ENCODE results near the gene TLR1. TPM values are rescaled to one million over a fixed set of nuclear protein-coding genes. Genes with fewer than 3 reads are reported as not detected.

TLR1 gene, protein sequence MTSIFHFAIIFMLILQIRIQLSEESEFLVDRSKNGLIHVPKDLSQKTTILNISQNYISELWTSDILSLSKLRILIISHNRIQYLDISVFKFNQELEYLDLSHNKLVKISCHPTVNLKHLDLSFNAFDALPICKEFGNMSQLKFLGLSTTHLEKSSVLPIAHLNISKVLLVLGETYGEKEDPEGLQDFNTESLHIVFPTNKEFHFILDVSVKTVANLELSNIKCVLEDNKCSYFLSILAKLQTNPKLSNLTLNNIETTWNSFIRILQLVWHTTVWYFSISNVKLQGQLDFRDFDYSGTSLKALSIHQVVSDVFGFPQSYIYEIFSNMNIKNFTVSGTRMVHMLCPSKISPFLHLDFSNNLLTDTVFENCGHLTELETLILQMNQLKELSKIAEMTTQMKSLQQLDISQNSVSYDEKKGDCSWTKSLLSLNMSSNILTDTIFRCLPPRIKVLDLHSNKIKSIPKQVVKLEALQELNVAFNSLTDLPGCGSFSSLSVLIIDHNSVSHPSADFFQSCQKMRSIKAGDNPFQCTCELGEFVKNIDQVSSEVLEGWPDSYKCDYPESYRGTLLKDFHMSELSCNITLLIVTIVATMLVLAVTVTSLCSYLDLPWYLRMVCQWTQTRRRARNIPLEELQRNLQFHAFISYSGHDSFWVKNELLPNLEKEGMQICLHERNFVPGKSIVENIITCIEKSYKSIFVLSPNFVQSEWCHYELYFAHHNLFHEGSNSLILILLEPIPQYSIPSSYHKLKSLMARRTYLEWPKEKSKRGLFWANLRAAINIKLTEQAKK
- polyA plus RNA-seq (ENCODE audit: insufficient read length in 4 of 4), result 1 to 10 TPM; 3.3 to 8.3 (median 4.6) TPM

- DNase-seq (ENCODE audit: low read depth in 4 of 4, low spot score in 3 of 4), result peak in 3 of 4 donors; percentile 31 to 35 (median 31)
Measured at GRCh38 chr4:38804654-38805295, at the start of gene TLR1. Gene TLR1 (minus strand): TSS chr4:38804791. CDS start chr4:38798831, 5,960 bp downstream.

GRCh38 chr4:38846015-38846414 is 41.4 kb upstream of the TLR1 start:
- DNase-seq (ENCODE audit: low read depth in 4 of 4, low spot score in 3 of 4), result no peak

- no peak for DNase-seq (ENCODE audit: low read depth in 4 of 4, low spot score in 3 of 4)
Measured at GRCh38 chr4:38842994-38843393, 38.4 kb upstream of the TLR1 start.

GRCh38 chr4:38837849-38838248 is 33.3 kb upstream of the TLR1 start:
- no peak for DNase-seq (ENCODE audit: low read depth in 4 of 4, low spot score in 3 of 4)

DNA sequence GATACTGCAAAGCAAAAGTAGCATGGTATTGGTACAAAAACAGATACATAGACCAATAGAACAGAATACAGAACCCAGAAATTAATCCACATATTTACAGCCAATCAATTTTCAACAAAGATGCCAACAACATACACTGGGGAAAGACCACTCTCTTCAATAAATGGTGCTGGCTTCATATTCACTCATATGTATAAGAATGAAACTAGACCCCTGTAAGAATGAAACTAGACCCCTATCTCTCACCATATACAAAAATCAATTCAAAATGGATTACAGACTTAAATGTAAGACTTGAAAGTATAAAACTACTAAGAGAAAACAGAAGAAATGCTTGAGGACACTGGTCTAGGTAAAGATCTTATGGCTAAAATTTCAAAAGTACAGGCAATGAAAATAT is 32.7 kb upstream of the TLR1 start:
- no peak for DNase-seq (ENCODE audit: low read depth in 4 of 4, low spot score in 3 of 4)

- DNase-seq (ENCODE audit: low read depth in 4 of 4, low spot score in 3 of 4), result no peak
Measured at GRCh38 chr4:38834570-38834969, 30.0 kb upstream of the TLR1 start.

DNA sequence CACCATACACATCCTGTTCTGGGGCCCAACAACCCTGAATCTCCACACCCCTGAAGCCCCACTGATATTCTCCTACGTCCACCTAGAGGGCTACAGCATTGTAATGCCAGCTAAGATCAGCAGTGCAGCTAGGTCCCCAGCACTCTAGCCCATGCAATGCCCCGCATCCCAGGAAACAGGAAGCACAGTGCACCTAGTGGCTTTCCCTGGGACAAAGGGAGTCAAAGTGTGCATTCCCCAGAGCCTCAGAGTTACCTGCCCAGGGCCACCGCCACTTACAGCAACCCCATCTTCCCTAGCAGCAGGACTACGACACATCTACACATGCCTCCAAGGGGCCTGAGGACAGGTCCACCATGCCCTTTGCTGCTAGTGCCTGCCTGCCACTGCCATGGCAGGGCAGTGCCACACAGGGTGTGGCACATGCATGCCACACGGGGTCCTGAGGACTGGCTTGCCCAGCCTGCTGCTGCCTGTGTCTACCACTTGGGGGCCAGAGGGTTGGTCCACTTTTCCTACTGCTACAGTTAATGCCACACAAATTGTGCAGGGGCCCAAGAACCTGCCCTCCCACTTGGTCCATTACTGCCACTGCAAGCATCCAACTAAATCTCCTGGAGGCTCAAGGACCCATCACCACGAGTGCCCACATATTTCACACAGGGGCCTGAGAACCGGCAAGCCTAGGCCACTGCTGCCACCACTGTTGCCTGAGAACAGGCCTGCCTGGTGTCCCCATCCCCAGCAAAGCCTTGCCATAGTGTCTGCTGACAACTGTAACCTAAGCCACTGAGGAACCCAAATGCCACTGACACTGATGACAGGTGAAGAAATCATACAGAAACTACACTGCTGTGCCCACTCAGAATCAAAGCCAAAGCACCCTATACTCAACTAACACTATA is 28.3 kb upstream of the TLR1 start:
- no peak for DNase-seq (ENCODE audit: low read depth in 4 of 4, low spot score in 3 of 4)

GRCh38 chr4:38832206-38832605 is 27.6 kb upstream of the TLR1 start:
- no peak for DNase-seq (ENCODE audit: low read depth in 4 of 4, low spot score in 3 of 4)

- no peak for DNase-seq (ENCODE audit: low read depth in 4 of 4, low spot score in 3 of 4)
Measured at GRCh38 chr4:38831653-38832052, 27.1 kb upstream of the TLR1 start.

GRCh38 chr4:38829237-38829636 is 24.6 kb upstream of the TLR1 start:
- DNase-seq (ENCODE audit: low read depth in 4 of 4, low spot score in 3 of 4), result no peak

DNA sequence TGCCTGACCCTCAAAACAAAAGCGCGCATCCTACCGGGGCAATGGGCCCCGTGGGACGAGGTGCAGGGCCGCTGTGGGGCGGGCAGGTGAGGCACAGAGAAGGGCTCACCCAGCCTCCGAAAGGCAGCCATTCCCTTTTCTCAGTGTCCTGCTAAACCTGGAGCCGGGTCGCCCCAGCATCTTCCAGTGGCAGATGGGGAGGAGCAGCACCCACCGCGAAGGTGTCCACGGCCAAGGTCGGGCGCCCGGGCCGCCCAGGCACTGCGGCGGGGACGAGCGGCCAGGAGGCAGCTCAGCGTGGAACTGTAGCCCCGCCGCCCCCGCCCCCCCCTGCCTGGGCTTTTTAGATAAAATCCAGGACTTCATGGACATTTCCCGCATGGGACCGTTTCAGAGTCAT is 19.2 kb upstream of the TLR1 start:
- DNase-seq (ENCODE audit: low read depth in 4 of 4, low spot score in 3 of 4), result no peak

DNA sequence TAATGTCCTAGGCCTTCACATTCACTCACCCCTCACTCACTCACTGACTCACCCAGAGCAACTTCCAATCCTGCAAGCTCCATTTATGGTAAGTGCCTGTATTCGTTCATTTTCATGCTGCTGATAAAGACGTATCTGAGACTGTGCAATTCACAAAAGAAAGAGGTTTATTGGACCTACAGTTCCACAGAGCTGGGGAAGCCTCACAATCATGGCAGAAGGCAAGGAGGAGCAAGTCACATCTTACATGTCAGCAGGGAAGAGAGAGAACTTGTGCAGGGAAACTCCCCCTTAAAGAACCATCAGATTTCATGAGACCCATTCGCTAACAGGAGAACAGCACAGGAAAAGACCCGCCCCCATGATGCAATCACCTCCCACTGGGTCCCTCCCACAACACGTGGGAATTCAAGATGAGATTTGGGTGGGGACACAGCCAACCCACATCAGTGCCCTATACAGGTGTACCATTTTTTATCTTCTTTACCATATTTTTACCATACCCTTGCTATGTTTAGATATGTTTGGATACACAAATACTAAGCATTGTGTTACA is 18.2 kb upstream of the TLR1 start:
- no peak for DNase-seq (ENCODE audit: low read depth in 4 of 4, low spot score in 3 of 4)

GRCh38 chr4:38821739-38822138 is 17.1 kb upstream of the TLR1 start:
- DNase-seq (ENCODE audit: low read depth in 4 of 4, low spot score in 3 of 4), result no peak

DNA sequence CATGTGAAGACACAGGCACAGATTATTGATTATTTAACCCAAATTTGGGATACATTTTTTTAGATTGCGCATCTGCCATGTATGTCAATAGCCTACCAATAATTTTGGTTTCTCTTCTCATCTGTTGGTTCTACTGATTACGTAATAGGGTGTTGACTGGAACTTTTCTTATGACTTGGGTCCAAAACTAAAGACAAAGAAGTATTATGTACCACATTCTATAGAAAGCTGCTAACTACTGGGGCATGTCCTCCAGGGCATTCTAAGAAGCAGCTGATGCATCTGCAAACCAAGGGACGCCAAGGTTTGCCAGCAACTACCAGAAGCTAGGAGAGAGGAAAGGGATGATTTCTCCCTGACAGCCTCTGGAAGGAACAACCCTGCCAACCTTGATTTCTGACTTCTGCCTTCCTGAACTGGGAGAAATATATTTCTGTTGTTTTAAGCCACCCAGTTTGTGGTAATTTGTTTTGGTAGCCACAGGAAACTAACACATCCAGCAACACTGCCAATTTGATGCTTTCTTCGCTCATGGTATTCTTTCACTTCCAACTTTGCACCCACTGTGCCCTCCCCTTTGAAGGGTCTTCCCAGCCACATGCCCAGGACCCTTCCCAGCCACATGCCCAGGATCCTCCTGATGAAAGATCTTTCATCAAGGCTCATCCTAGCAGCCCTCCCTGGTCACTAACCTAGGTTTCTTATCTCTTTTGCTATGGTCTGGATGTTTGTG is 15.9 kb upstream of the TLR1 start:
- DNase-seq (ENCODE audit: low read depth in 4 of 4, low spot score in 3 of 4), result no peak

GRCh38 chr4:38819569-38819968 is 15.0 kb upstream of the TLR1 start:
- DNase-seq (ENCODE audit: low read depth in 4 of 4, low spot score in 3 of 4), result no peak

DNA sequence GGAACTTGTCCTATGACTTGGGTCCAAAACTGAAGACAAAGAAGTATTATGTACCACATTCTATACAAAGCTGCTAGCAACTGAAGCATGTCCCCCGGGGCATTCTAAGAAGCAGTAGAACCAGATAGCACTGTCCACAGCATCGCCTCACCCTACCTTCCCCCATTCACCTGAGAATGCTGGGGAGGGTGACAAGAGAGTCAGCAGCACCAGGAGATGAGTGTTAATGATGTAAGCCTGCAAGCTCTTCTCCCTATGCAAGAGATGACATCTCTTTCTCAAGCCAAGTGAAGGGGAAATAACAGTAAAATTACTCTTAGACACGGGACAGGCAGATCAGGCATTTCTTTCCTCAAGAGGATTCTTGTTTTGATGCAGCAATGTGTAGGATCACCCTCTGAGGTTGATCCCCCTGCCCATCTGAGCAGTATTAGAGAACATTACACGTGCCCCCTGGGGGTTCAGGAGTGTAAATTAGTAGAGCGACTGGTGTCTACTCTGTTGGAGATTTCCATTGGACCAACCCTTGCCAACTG is 13.9 kb upstream of the TLR1 start:
- DNase-seq (ENCODE audit: low read depth in 4 of 4, low spot score in 3 of 4), result no peak

- DNase-seq (ENCODE audit: low read depth in 4 of 4, low spot score in 3 of 4), result no peak
Measured at GRCh38 chr4:38815885-38816782, 11.5 kb upstream of the TLR1 start.

DNA sequence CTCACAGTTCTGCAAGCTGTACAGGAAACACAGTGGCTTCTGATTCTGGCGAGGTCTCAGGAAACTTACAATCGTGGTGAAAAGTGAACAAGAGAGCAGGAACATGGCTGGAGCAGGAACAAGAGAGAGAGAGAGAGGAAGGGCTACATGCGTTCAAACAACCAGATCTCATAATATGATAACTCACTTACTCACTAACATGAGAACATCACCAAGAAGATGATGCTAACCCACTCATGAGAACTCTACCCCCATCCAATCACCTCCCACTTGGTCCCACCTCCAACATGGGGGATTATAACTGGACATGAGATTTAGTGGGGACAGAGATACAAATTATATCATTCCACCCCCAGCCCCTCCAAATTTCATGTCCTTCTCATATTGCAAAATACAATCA is 9.8 kb upstream of the TLR1 start:
- no peak for DNase-seq (ENCODE audit: low read depth in 4 of 4, low spot score in 3 of 4)

Data from left renal pelvis (tissue), 4 donors.